Activated naive CD4-positive, alpha-beta T cell (primary cell): ENCODE data around the gene CALU.

Experiments used
- DNase-seq, 4 experiments: peaks; one replicate each; lab custom pipeline; 2025; lab: John Stamatoyannopoulos, UW

Gene CALU

DNA sequence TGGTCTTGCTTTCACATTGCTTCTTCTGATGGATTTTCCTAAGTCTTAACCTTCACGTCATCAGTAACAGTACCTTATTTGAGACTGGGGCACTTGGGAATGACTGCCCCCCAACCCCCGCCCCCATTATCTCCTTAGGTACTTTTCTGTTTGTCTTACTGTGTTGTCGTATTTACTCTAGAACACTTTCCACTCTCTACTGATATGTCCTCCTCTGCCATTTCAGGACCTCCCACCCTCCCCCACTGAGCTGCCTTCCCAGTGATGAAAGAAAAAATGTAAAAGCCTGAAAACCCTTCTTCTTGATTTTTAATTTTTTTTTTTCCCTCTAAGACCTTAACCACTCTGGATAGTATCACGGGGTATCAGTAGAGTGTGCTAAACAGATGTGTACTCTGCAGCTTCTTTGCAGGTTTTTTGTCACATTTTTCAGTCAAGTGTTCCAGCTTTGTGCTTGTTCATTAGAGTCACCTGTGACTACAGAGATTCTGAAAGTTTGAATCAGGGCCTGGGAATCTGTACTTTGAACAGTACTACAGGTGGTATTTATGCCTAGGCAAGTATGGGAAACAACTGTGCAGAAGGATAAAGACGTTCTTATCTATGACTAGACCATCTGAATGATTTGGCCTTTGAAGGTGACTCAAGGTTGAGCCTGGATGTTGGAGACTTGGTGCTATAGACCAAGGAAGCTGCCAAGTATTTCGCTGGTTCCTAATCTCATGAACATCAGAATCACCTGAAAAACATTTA lies 8.3 kb downstream of the CALU start:
- no peak for DNase-seq

DNA sequence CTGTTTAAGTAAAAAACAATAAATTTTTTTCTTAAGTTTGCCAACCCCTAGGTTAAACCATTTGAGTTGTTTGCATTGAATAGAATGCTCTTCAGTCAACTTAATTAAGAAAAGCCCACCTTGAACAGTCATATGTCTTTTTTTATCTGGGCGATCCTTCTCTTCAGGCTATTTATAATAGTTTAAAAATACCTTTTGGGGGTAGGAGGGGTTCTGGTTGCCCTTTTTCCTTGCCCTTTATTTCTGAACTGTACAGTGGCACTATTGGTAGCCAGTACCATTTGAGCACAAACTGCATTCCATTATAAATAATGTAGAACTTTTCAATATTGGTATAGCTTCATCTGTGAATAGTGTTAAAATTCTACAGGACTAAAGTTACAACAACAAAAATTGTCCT lies 13.1 kb downstream of the CALU start:
- DNase-seq: no peak

DNA sequence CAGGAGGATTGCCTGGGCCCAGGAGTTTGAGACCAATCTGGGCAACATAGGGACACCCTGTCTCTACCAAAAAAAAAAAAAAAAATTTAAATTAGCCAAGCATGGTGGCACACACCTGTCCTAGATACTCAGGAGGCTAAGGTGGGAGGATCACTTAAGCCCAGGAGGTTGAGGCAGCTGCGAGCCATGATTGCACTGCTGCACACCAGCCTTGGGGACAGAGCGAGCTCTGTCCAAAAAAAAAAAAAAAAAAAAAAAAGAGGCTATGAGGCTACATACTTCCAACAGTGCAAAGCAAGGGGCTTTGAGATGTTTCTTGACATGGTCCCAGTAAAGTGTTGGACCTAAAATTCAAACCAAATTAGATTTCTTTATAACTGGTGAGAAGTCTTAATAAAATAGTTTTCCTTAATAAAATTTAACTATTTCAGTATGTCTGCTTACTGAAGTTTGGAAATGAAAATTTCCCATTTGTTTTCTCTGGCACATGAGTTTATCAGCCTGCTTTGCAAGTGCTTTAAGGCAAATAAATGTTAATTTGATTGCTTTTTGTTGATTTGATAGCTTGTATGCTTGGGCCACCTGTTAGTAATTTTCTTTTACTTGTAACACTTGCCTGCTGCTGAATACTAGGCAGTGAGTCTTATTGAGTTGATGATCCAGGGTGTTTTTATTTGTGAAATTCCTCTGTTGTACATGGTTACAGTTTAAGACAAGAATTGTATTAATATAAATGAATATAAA lies 16.1 kb downstream of the CALU start:
- no peak for DNase-seq

DNA sequence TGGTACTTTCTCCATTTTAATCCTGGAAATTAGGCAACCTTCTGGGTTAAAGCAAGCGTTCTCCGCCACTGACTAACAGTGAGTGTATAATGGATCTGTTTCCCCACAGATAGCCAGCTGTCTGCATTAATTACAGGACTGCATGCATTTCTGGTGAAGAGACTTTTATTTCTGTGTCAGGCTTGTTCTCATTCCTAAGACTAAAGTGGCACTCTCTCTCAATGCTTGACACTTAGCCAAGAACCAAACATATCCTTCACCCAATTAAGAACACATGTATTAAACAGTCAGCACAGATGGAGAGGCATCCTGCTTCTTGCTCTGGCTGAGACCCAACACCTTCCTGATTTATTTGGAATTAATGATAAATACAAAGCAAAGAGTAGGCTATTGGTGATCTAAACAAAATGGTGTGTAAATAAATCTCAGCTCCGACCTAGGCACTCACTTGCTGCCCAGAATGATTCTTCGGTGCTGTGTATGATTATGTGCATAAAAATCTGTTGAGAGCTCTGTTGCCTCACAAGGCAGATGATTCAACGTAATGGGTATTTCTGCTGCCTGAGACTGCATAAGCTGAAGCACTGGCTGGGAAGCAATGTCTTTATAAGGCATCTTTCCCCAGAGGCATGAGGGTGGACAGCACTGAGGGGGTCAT lies 16.8 kb downstream of the CALU start:
- DNase-seq: no peak

DNA sequence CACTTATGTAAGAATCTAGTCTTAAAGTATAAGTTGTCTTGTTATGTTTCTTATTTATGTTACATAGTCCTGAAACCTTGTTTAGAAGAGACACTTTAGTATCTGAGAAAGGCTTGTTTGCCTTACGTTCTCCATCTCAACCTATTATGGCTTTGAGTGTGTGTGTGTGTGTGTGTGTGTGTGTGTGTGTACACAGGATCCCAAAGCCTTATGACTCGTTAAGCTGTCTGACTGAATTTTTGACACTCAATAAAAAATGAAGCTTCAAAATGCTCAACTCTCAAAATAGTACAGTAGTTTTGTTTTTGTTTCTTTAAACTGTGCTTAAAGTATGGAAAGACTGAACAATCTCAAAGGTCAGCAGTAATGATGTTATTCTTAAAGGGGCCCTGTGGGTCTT lies 18.0 kb downstream of the CALU start:
- no peak for DNase-seq

DNA sequence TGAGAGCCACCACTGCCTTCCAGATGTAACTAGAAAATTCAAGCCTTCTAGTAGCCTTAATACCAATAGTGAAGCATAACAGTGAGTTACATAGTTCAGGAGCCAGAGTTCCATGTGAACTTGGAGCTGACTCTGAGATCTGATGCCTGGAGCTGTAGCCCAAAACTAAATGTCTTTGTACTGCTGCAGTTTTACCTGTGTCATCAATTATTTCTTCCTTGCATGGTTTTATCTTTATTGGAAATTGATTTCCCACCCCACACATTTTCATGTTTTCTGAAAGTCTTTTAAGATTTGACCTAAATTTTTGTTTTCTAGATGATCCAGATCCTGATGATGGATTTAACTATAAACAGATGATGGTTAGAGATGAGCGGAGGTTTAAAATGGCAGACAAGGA lies 19.4 kb downstream of the CALU start:
- no peak for DNase-seq

DNA sequence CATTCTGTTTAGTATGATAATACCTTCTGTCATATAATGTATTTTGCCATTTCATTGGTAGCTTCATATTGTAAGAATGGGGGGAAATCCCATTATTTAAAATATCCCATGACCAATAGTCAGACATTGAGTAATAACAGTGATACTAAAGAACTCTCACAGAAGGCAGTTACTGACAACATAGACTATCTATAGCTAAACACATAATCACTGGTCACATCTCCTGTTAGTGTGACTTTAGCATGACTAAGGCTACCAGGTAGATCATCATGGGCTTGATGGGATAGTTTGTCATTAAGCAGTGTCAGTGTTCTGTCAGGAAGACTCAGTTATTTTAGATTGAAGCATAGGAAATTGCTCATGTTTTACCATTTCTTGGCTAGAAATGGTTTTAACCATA lies 20.1 kb downstream of the CALU start:
- no peak for DNase-seq

DNA sequence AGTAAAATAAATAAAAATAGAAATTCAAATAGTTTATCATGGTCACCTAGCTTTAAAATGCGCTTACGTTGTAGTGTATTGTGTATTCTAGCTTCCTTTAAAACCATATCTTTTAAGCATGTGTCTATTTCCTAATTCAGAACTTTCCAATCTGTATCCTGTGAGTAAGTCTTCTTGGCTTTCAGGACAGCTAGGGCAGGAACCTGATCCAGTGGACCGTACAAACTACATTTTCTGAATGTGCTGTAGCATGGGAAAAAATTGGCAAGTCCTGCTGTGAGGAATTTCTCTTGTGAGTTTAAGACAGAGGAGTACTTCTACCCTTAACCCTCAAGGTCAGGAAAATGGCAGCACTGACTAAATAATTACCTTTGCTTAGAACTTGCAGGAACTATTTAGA lies 24.4 kb downstream of the CALU start:
- no peak for DNase-seq

DNA sequence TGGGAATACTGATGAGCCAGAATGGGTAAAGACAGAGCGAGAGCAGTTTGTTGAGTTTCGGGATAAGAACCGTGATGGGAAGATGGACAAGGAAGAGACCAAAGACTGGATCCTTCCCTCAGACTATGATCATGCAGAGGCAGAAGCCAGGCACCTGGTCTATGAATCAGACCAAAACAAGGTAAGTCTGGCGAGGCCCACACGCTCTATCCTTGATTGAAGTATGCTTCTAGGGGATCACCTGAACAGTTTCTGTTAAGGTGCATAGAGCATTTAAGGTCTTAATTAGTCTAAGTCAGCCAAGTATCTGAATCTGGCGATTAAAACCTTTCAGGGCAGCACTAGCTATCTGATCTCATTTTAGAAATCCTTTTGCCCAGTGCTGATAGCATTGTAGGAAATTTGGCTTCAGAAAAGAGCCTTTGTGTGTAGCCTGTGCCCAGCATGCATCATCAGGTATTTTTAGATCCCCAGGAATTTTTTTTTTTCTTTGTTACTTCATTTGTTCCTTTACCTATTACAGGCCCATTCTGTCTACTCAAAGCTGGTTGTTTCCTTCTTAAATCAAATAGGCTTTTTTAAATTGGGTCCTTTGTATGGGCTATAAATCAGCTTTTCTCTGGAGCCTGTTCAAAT lies 28.4 kb downstream of the CALU start:
- DNase-seq: no peak

DNA sequence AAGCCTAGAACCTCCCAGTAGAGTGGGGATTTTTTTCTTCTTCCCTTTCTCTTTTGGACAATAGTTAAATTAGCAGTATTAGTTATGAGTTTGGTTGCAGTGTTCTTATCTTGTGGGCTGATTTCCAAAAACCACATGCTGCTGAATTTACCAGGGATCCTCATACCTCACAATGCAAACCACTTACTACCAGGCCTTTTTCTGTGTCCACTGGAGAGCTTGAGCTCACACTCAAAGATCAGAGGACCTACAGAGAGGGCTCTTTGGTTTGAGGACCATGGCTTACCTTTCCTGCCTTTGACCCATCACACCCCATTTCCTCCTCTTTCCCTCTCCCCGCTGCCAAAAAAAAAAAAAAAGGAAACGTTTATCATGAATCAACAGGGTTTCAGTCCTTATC lies 31.1 kb downstream of the CALU start:
- DNase-seq: no peak

DNA sequence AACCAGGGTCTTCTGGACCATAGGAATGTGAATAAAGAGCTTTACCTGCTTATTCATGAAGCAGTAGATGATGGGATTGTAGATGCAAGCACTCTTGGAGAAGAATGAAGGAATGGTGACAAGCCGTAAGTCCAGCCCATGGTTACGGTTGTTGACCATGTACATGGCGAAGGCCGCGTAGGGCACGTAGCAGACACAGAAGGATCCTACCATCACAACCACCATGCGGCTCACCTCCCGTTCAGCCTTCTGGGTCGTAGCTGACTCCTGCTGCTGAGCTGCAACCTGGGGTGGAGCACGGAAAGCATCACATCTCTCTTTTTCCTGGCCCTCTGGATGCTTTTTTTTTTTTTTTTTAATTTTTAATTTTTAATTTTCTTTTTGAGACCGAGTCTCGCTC lies 34.4 kb downstream of the CALU start:
- DNase-seq: no peak

DNA sequence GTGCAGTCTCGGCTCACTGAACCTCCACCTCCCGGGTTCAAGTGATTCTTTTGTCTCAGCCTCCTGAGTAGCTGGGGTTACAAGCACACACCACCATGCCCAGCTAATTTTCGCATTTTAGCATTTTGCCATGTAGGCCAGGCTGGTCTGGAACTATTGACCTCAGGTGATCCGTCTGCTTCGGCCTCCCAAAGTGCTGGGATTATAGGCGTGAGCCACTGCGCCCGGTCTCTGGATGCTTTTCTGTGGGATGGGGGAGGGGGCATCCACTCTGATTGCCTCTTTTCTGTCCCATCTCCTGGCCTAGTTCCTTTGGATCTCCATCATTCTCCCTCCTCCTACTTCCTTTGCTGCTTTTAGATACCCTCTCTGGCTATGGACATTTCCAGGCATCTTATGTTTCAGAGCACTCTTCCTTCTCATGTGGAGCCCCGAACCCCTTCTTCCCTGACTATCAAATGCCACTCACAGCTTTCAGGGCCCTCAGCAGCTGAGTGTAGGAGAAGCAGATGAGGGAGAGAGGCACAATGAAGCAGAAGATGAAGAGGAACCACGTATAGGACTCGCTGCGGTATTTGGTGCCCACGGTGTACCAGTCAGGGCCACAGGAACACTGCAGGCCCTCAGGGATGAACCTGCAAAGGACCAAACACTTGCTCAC lies 35.0 kb downstream of the CALU start:
- DNase-seq: no peak

DNA sequence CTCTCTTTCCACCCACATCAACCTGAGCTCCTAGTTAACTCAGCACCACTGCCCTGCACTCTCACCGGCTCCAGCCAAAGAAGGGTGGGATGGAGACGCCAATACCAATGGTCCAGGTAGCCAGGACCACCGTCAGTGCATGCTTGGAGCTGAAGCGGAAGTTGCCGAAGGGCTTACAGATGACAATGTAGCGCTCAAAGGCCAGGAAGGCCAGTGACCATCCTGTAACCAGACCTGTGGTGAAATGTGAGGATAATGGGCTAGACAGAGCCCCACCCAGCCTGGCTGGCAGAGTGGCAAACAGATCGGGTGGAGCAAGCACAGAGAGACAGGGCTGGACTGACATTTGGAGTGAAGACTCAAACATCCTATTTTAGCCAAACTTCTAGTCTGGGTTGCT lies 35.8 kb downstream of the CALU start:
- DNase-seq: no peak

DNA sequence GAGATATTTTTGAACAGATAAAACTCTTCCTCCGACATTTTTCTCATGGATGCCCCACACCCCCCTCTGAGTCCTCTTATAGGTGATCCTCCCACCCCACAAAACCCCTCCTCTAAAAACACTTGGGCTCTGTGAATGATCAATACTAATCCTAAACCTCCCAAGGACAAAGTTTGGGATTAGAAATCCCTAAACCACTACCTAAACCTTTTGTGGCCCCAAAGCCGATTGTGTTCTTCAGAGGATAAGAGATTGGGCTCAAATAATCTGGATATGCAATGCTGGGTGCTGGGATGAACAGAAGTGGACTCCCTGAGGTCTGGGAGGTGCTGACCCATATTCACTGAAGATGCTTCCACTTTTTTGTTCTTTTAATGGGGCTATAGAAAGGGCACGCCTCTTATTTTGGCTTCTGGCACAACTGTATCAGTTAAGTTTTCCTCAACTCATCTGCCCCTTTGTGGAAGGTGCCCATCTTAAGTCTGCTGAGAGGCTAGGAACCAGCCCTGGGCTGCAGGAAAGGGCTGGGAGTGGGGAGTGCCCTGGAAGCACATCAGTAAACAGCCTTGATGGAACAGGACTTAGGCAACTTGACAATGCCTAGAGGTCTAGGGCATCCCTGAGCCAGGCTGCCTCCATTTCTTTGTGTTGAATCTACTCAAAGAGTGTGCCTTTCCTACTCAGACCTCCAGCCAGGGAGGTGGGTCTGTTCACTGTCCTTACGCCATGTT lies 36.8 kb downstream of the CALU start, which contains the start of gene OPN1SW:
OPN1SW (minus strand) TSS at position 51 of the 731 bp plus-strand sequence; CDS start at position 38, 13 bp downstream.
- DNase-seq: no peak

DNA sequence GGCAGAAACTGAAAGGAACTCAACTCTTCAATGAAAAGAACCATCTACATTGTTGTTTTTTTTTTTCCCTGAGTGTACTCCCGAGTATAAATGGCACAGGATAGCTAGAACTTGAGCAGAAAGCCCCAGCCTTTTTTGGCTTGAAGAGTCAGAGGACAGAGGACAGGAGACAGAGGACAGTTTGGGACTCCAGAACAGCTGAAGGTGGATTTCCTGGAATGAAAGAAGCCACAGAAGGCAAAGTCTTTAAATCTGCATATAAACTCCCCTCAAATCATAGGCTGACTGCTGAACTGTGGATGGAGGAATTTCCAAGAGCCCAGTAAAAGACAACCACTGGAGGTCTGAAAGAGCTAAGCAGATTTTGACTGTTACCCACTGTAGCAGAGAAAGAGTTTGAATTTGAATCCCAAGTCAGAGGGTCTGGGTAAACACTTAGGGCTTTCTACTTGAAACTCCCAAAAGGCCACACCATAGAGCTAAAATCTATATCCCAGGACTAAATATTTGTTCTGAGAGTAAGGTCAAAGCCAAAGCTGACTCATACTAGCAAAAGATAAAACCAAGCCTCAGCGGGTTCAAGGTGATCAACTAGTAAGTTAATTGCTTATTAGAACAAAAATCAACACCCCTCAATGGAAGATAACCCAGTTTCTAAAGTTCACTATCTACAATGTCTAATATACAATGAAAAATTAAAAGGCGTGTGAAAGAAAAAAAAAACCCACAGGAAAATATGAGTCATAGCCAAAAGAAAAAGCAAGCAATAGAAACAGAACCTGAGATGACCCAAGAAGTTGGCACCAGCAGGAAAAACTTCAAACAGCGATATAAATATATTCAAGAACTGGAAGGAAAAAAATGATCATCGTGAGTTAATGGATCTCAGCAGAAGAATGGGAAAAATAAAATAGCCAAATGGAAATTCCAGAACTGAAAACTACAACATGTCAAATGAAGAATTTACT lies 38.3 kb downstream of the CALU start:
- no peak for DNase-seq

DNA sequence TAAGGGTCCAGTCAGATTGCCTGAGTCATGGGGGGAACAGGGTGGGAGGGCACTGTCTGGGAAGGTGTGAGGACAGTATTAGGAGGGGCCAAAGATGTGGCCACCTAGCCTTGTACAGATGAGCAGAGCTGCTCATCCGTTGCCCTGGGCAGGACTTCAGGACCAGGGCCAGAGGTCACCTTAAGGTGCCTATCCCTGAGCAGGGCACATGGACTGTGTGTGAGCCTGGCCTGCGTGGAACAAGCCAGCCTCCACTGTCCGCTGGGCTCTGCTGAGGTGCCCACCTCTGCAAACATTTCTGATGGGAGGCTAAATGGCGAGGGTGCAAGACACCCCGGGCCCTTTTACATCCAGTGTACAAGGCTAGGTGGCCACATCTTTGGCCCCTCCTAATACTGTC lies 39.8 kb downstream of the CALU start:
- no peak for DNase-seq

DNA sequence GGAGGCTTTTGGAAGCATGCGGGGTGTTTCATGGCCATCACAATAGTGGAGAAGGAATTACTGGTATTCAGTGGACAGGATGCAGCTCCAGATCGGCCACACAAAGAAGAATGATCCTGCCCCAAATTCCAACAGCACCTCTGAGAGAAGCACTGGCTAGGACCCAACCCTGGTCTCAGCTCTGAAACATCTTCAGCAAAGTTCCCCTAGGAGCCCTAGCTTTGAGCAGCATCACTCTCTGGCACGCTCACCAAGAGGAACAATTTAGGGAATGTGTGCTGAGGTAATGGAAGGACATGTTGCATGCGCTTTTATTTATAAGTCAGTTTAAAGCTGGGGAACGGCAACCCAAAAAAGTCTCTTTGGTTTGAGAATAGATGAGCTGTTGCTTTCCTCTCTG lies 42.0 kb downstream of the CALU start:
- DNase-seq: no peak

DNA sequence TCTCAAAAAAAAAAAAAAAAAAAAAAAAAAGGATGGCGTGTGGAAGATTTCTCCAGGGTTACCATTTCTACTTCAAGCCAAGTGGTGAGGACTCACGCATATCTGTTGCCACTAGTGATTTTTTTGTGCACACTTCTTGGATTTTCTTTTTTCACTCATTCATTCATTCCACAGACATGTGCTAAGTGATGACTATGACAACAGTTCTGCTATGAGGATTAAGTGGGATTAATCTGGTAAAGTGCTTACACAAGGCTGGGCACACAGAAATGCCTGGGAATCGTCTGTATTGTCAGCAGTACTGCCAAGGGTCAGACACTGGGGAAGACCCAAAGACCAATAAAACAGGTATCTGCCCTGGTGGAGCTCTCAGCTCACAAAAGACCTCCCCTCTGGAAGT lies 42.7 kb downstream of the CALU start:
- DNase-seq: no peak

DNA sequence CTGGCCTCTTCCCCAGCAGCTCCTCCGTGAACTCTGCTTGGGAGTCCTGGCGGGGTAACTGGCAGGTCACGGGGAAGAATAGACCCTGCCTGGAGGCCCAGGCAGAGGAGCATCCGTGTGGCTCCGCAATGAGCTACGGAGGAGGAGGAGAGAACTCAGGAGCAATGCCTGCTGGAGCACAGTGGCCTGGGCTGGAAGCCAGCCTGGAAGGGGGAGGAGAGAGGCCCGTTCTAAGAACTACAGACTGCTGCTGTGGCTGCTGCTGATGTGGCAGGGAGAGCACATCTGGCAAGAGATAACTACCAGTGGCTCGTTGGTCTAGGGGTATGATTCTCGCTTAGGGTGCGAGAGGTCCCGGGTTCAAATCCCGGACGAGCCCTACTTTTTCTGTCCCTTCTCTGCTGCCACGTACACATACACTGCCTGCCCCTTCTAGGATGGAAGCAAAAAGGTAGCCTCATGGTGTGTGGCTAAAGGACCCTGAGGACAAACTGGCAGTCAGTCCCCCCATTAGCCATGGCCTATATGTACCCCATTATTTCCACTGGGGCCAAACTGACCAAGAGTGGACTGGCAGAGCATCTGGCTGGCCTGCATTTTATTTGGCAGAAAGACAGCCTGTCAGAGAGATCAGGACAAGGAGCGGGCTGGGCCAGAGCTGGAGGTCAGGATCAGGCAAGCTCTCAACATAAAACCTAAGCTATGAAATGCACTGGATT lies 44.1 kb downstream of the CALU start:
- no peak for DNase-seq

DNA sequence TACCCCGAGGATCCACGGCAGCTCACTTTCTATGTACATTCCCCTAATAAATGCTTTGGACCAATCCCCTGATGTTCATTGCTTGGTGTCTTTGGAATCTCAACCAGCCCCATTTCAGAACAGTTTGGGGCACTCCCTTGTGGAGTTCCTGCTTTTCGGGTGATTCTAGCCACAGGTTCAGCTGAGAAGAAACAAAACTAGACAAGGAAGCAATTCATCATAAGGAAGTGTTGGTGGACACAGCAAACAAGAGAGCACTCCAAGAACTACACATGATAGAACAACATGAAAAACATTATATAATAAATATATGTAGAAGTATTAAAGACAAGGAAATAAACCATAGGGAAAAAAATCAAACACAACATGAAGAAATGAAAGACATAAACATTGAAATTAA lies 46.6 kb downstream of the CALU start:
- DNase-seq: no peak
